ENCODE results near the gene CHST9. TPM values are rescaled to one million over a fixed set of nuclear protein-coding genes. Genes with fewer than 3 reads are reported as not detected.

The CHST9 gene
- total RNA-seq, 2 experiments from 2014 or later, result not detected

- Mint-ChIP-seq H3K36me3 (ENCODE audit: low read depth) (no peaks in the 10 kb centered on the region), H3K9me3 (no peaks in the 10 kb centered on the region), H3K4me3 (no peak overlapping the region), H3K4me1 (ENCODE audit: low read depth) (no peaks in the 10 kb centered on the region), H3K27me3 (no peaks in the 10 kb centered on the region), H3K27ac (no peak overlapping the region)
- H3K4me3 ChIP-seq (ENCODE audit: low read length), result no peak overlapping the region
- H3K9me3 ChIP-seq (ENCODE audit: control insufficient read depth in 1 of 2, insufficient read depth in 1 of 2, low read length in 2 of 2), result peaks cover 0 to 25% of the 10 kb centered on the region in 2 experiments
- intact Hi-C loops (cut with DNase I, micrococcal nuclease), result no loop called here
- CTCF ChIA-PET, result no interaction called here
- no peak for ATAC-seq (ENCODE audit: poor library complexity)
- no peaks in the 10 kb centered on the region for H3K27me3 ChIP-seq (ENCODE audit: control insufficient read depth in 1 of 2, insufficient read depth in 2 of 2, low read length in 2 of 2)
- no peaks in the 10 kb centered on the region for H3K4me1 ChIP-seq (ENCODE audit: insufficient read depth, low read length)
- DNase-seq, result no peak
- POLR2A ChIA-PET, result no interaction called here
- no peak for TF ChIP-seq CTCF (IDR thresholded peaks at IDR 0.05)
- no peaks in the 10 kb centered on the region for H3K36me3 ChIP-seq (ENCODE audit: insufficient read depth, low read length)
- no peak overlapping the region for H3K27ac ChIP-seq (ENCODE audit: low read depth in 1 of 2, low read length in 2 of 2)
Measured at GRCh38 chr18:26970637-26971036, 214.5 kb downstream of the CHST9 start.

- ChIA-PET POLR2A (no interaction called here), CTCF (no interaction called here)
- no peak overlapping the region for H3K27ac Mint-ChIP-seq
- no peaks in the 10 kb centered on the region for H3K27me3 Mint-ChIP-seq
- Histone ChIP-seq H3K27me3 (ENCODE audit: control insufficient read depth in 1 of 2, insufficient read depth in 2 of 2, low read length in 2 of 2) (no peaks in the 10 kb centered on the region), H3K9me3 (ENCODE audit: control insufficient read depth in 1 of 2, insufficient read depth in 1 of 2, low read length in 2 of 2) (no peaks in the 10 kb centered on the region), H3K36me3 (ENCODE audit: insufficient read depth, low read length) (no peaks in the 10 kb centered on the region), H3K4me1 (ENCODE audit: insufficient read depth, low read length) (no peaks in the 10 kb centered on the region), H3K4me3 (ENCODE audit: low read length) (no peak overlapping the region), H3K27ac (ENCODE audit: low read depth in 1 of 2, low read length in 2 of 2) (no peak overlapping the region)
- no peak overlapping the region for H3K4me3 Mint-ChIP-seq
- no peaks in the 10 kb centered on the region for H3K4me1 Mint-ChIP-seq (ENCODE audit: low read depth)
- TF ChIP-seq CTCF (IDR thresholded peaks at IDR 0.05), result no peak
- intact Hi-C loops (cut with DNase I, micrococcal nuclease), result no loop called here
- H3K36me3 Mint-ChIP-seq (ENCODE audit: low read depth), result no peaks in the 10 kb centered on the region
- DNase-seq, result no peak
- no peaks in the 10 kb centered on the region for H3K9me3 Mint-ChIP-seq
- no peak for ATAC-seq (ENCODE audit: poor library complexity)
Measured at GRCh38 chr18:26965206-26965605, 219.9 kb downstream of the CHST9 start.

GRCh38 chr18:26963292-26963691 is 221.8 kb downstream of the CHST9 start:
- POLR2A ChIA-PET, result no interaction called here
- H3K4me1 ChIP-seq (ENCODE audit: insufficient read depth, low read length), result no peaks in the 10 kb centered on the region
- no peaks in the 10 kb centered on the region for H3K36me3 Mint-ChIP-seq (ENCODE audit: low read depth)
- H3K4me1 Mint-ChIP-seq (ENCODE audit: low read depth), result no peaks in the 10 kb centered on the region
- no peaks in the 10 kb centered on the region for H3K36me3 ChIP-seq (ENCODE audit: insufficient read depth, low read length)
- ATAC-seq (ENCODE audit: poor library complexity) (no peak), DNase-seq (no peak)
- H3K27me3 Mint-ChIP-seq, result no peaks in the 10 kb centered on the region
- CTCF ChIA-PET, result no interaction called here
- no peaks in the 10 kb centered on the region for H3K9me3 ChIP-seq (ENCODE audit: control insufficient read depth in 1 of 2, insufficient read depth in 1 of 2, low read length in 2 of 2)
- H3K27ac Mint-ChIP-seq, result no peak overlapping the region
- no peaks in the 10 kb centered on the region for H3K27me3 ChIP-seq (ENCODE audit: control insufficient read depth in 1 of 2, insufficient read depth in 2 of 2, low read length in 2 of 2)
- H3K4me3 Mint-ChIP-seq, result no peak overlapping the region
- no peak overlapping the region for H3K27ac ChIP-seq (ENCODE audit: low read depth in 1 of 2, low read length in 2 of 2)
- H3K4me3 ChIP-seq (ENCODE audit: low read length), result no peak overlapping the region
- intact Hi-C loops (cut with DNase I, micrococcal nuclease), result no loop called here
- peaks cover 4% of the 10 kb centered on the region for H3K9me3 Mint-ChIP-seq
- no peak for TF ChIP-seq CTCF (IDR thresholded peaks at IDR 0.05)

All from CD4-positive, alpha-beta T cell (primary cell).